SK-N-SH (cell line): ENCODE data around the gene MMP14.

Source experiments
- MXI1 ChIP-seq: IDR thresholded peaks from 2 replicates; pipeline ENCODE4 v1.6.1; 2012; ENCODE audit warnings: mild to moderate bottlenecking, low read depth, low read length, improper control_type of control experiment
- RCOR1 ChIP-seq: fragments of 150-350 bp; IDR thresholded peaks from 2 replicates; pipeline ENCODE4 v1.6.1; 2017; ENCODE audit warnings: antibody characterized with exemption, low read length
- TAF1 ChIP-seq: IDR thresholded peaks from 2 replicates; pipeline ENCODE4 v1.6.1; 2012; ENCODE audit warnings: low read depth, mild to moderate bottlenecking, low read length, moderate library complexity, borderline replicate concordance
- TCF12 ChIP-seq: IDR thresholded peaks from 2 replicates; pipeline ENCODE4 v1.4.0; 2012
- TF ChIP-seq, protein P1 (sequence below): fragments of 200-600 bp; sonication (generic); IDR thresholded peaks from 2 replicates; pipeline ENCODE4 v1.6.1; 2017; ENCODE audit warnings: antibody characterized with exemption, mild to moderate bottlenecking, moderate library complexity

DNA sequence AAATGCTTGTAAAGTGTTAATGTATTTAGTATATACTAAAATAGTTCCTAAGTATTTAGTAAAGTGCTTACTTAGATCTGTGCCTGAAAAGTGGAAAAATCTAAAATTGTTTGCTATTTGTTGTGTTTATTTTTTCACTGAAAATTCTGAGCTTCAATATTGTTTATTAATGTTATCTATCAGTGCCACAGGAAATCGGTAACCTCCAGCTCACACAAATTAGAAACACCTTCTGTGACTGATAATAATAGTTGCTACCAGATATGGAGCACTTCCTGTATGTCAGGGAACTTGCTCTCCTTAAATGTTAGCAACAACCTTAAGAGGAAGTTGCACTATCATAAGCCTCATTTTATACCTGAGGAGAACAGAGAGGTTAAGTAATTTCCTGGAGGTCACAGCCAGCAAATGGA is 34.4 kb downstream of the MMP14 start:
- TF ChIP-seq TCF12 = no peak
- TF ChIP-seq RCOR1 = no peak
- 0 out of 2 replicates have a peak, but pooled peaks have one; percentile 42 for TF ChIP-seq TAF1
- TF ChIP-seq, protein P1, sequence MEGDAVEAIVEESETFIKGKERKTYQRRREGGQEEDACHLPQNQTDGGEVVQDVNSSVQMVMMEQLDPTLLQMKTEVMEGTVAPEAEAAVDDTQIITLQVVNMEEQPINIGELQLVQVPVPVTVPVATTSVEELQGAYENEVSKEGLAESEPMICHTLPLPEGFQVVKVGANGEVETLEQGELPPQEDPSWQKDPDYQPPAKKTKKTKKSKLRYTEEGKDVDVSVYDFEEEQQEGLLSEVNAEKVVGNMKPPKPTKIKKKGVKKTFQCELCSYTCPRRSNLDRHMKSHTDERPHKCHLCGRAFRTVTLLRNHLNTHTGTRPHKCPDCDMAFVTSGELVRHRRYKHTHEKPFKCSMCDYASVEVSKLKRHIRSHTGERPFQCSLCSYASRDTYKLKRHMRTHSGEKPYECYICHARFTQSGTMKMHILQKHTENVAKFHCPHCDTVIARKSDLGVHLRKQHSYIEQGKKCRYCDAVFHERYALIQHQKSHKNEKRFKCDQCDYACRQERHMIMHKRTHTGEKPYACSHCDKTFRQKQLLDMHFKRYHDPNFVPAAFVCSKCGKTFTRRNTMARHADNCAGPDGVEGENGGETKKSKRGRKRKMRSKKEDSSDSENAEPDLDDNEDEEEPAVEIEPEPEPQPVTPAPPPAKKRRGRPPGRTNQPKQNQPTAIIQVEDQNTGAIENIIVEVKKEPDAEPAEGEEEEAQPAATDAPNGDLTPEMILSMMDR = no peak
- no peak for TF ChIP-seq MXI1
